GM21447 (cell line): ENCODE data around the gene LITAFD.
"Not testable (repeated sequence)": the region's sequence is repeated elsewhere in the genome, so short reads cannot be mapped to it uniquely, and the experiment has no call there.

Experiments used
- ATAC-seq: cut with Tn5 transposase; IDR thresholded peaks from one replicate; pipeline ENCODE4 v1.9.1; 2021; ENCODE audit not compliant: unreplicated experiment

The LITAFD gene

GRCh38 chr16:8882041-8882617, at the start of gene LITAFD:
Gene LITAFD, plus strand, starts transcription at chr16:8882351. Its CDS starts 2,005 bp downstream, at chr16:8884356.
- no peak for ATAC-seq

GRCh38 chr16:8832717-8833105, 49.4 kb upstream of the LITAFD start:
- no peak for ATAC-seq

- ATAC-seq = not testable (repeated sequence)
These were observed 45.4 kb upstream of the LITAFD start for GRCh38 chr16:8836797-8837196.

GRCh38 chr16:8837594-8837993, 44.6 kb upstream of the LITAFD start:
- ATAC-seq = not testable (repeated sequence)

- ATAC-seq = not testable (repeated sequence)
These were observed 40.1 kb upstream of the LITAFD start for GRCh38 chr16:8842016-8842415.

DNA sequence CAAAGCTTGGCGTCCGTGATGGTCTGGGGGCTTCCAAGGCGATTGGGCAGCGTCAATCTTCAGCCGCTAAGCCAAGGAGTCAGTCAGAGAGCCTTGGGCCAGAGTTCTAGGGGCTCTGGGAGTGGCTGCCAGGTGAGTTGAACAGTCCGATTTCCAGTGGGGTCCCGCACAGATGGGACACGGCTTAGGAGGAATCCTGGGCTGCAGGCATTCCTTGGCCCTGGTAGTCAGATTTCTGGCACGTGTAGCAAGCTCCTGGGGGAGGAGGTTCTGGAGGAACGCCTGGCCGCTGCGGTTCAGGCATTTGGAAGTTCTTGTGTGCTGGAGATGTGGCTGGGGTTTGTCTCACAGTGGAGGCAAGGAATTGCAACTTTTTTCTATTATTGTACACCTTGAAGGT, 38.9 kb upstream of the LITAFD start:
- ATAC-seq = not testable (repeated sequence)

DNA sequence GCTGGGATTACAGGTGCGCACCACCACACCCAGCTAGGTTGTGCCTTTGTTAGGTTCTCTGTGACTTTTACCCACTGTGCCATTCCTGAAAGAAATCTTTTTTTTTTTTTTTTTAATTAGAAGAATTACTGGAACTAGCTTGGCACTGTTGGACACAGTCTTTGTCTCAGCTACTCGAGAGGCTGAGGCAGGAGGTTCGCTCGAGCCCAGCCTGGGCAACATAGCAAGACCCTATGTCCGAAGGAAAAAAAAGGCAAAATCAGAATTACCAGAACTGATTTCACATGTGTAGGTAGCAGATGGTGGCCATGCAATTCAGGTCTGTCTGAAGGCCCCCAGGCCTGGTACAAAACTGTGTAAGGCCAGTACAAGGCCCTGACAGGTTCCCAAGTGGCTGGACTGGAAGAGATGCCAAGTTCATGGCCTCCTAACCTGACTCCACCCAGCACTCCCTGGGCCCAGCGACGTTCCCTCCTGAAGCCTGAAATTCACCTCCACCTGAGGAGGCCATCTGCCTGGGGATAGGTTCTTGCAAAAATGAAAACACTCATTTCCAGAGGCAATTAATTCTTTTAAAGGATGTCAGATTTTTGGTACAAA, 36.4 kb upstream of the LITAFD start:
- no peak for ATAC-seq

DNA sequence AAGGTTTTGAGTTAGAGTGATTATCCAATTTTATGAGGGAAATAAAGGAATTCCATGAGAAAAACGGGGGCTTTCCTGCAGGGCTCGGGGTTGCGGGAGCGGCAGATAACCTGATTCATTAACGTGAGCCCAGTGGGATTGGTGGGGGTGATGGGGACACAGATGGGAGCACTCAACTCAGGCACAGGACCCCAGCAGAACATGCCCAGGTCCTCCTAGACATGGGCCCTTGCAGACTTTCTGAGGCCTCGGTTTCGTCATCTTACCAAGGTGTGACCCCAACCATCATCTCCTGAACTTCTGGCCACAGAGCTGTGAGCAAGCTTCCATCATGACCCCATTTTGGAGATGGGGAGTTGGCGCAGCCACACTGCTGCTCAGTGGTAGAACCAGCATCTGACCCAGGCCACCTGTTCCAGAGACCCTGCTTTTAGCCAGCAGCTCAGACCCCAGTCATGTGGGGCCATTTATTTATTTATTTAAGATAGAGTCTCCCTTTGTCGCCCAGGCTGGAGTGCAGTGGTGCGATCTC, 35.7 kb upstream of the LITAFD start:
- no peak for ATAC-seq

GRCh38 chr16:8847145-8847544, 35.0 kb upstream of the LITAFD start:
- no peak for ATAC-seq

DNA sequence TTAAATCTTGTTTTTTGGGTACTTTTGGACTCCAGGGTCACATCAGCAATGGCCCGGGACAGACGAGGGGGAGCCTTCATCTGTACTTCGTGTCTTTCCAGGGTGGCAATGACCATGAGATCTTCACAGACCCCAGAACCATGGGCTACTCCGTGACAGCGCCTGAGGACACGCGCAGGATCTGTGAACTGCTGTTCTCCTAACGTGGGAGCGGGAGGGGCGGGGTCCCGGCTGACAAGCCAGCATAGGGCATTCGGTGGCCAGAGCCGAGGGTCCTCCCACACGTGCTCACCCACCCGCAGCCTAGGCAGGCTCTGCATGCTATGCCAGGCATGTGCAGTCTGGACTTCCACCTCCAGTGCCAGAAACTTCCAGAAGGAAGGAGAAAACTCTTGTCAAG, 34.5 kb upstream of the LITAFD start:
- ATAC-seq = no peak

DNA sequence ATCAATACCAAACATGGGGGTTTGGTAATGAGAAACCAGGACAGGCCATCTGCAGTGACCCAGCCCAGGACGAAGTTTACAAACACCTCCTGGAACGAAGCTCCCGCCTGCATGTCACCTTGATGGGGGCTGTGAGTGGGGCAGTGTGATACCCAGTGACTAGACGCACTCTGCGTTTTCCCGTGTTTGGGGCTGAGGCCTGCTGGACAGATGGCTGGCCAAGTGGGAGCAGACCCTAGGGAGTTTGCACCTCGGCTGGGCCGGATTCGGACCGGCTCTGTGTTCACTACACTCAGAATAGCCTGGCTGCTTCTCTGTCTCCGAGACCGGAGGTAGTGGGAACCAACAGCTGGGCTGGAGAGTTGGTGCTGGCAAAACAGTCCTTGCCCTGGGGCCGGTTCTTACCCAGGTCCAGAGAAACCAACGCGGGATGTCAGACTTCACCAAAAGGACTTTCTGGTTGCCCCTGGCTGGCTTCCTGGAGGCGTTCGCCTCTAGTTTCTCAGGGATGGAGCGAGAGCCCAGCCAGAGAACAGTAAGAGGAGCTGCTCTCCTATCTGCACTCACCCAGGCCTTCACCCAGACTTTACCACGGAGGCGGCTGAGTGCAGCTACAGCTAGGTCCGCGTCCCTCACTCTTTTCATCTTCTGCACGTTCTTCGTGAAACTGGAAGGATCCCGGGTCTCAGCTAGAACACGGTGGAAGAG, 33.8 kb upstream of the LITAFD start:
- no peak for ATAC-seq

- ATAC-seq = no peak
These were observed 33.2 kb upstream of the LITAFD start for GRCh38 chr16:8848939-8849391.

GRCh38 chr16:8849411-8850011, 32.6 kb upstream of the LITAFD start:
- no peak for ATAC-seq

DNA sequence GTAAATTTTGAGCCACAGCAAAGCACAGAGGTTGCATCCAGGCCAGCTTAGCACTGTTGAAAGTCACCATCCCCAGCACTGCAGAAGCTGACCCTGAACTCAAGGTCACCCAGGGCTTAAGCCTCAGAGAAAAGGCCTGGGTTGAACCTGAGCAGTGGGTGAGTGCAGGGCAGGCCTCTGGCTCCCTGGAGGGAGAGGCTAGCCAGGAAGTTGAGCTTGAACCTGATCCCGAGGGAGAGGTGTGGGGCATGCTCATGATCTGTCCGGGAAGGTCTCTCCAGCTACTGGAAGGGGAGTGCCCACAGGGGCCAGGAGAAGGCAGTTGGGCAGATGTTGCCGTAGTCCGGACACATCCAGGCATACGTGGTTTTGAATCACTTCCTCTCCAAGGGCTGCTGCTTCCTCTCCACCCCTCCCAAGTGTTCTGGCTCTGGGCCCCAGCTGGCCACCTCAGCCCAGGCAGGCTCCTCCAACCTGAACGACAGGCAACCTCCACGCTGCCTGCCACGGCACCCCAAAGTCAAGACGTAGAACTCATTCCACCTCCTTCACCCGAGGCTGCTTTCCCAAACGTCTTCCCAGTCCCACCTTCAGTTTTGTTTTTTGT, 31.8 kb upstream of the LITAFD start:
- ATAC-seq = no peak

- no peak for ATAC-seq
These were observed 30.3 kb upstream of the LITAFD start for GRCh38 chr16:8851761-8852403.

GRCh38 chr16:8852534-8852933, 29.6 kb upstream of the LITAFD start:
- ATAC-seq = no peak

GRCh38 chr16:8853150-8853549, 29.0 kb upstream of the LITAFD start:
- ATAC-seq = no peak

DNA sequence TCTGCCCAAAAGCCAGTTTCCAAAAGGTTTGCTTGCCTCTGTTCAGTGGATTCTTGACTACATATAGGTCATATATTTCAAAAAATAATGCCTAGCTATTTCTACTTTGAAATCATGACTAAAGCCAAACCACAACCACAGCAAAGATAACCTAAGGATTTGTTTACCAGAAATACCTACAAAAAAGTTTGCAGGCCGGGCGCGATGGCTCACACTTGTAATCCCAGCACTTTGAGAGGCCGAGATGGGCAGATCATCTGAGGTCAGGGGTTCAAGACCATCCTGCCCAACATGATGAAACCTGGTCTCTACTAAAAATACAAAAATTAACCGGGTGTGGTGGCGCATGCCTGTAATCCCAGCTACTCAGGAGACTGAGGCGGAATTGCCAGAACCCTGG, 28.5 kb upstream of the LITAFD start:
- no peak for ATAC-seq

DNA sequence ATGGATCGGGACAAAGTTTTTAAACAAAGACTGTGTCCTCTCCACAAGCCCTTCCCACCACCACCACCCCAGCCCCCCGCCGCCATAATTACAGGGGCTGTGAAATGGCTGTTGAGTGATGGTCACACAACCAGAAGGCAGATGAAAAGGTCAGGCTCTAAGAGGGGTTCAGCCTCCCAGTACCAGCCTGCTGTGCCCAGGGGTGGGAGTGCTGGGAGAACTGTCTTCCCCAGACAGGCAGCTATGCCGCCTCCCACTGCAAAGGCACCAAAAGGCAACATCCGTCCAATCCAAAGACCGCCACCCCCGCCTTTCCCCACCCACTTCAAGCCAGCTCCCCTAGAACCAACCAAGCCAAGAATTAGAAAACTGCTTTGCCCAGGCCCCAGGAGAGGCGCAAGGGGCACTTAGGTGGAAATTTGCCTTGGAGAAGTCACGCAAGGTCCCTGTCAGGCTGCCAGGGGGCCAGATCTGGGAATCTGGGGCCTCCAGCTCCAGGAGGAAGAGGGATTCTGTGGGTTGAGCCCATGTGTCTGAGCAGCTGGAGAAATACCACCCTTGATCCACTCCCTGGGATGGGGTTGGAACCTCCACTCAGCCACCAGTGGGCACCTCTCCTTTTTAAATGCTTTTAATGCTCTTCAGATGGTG, 27.7 kb upstream of the LITAFD start:
- no peak for ATAC-seq

DNA sequence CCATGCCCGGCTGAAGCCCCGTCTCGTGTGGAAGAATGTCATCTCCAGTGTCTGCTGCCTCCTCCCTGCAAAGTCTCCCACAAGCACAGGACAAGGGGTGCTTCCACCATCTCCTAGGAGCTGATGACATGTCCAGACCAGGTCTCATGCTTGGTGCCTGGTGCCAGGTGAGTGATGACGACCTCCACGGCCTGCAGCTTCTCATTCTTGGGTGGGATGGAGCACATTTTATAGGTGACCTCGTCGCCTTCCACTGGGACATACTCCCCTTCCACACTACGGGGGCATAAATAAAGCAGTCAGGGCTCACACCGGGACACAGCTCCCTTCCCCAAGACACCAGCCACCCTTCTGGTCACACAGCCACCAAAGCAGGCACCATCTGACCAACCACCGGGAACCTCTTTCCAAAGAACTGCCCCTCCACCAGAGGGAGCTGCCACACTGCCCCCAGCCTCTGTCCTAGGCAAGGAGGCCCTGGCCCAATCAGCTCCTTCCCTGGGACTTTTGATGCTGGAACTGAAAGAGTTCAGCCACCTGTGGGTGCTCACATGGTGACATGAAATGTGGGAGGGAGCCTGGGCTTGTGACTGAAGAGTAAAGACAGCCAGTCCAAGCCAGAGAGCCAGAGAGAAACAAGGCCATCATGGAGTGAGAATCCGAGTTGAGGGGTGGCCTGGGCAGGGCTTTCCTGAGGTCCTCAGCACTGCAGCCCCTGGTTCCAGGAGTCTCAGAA, 26.9 kb upstream of the LITAFD start:
- ATAC-seq = no peak
